Activated naive CD8-positive, alpha-beta T cell treated with anti-CD3 and anti-CD28 coated beads for 36 hours (primary cell): ENCODE data around the gene PHF3. TPM values are rescaled to one million over a fixed set of nuclear protein-coding genes. Genes with fewer than 3 reads are reported as not detected.

ENCODE experiments used
- DNase-seq: peaks from one replicate; pipeline ENCODE4 v3.0.0; 2021
- H3K27ac Mint-ChIP-seq: one replicate; pipeline ENCODE4 v1.8.0; 2022; ENCODE audit warnings: mild to moderate bottlenecking, moderate library complexity, mixed read lengths
- H3K27me3 Mint-ChIP-seq: one replicate; pipeline ENCODE4 v1.8.0; 2022; ENCODE audit warnings: mild to moderate bottlenecking, mixed read lengths
- H3K36me3 Mint-ChIP-seq: one replicate; pipeline ENCODE4 v1.8.0; 2021; ENCODE audit warnings: mild to moderate bottlenecking, mixed read lengths
- H3K4me1 Mint-ChIP-seq: one replicate; pipeline ENCODE4 v1.8.0; 2021; ENCODE audit warnings: mixed read lengths
- H3K4me3 Mint-ChIP-seq: one replicate; pipeline ENCODE4 v1.8.0; 2022; ENCODE audit warnings: mild to moderate bottlenecking, moderate library complexity, mixed read lengths
- H3K9me3 Mint-ChIP-seq: one replicate; pipeline ENCODE4 v1.8.0; 2022; ENCODE audit warnings: mixed read lengths
- total RNA-seq, 2 experiments: library from RNA; stranded (reverse); gene quantifications; one replicate each; pipeline ENCODE4 v1.2.3, GENCODE V29; 2021

PHF3 gene
- total RNA-seq, 2 experiments from 2014 or later = 46.2 to 48.5 TPM

GRCh38 chr6:63635215-63635587, 401 bp upstream of the PHF3 start:
- peaks cover 5% of the 10 kb centered on the region for H3K36me3 Mint-ChIP-seq
- H3K27me3 Mint-ChIP-seq = no peaks in the 10 kb centered on the region
- peak overlapping the region; percentile 88 for H3K27ac Mint-ChIP-seq
- no peaks in the 10 kb centered on the region for H3K9me3 Mint-ChIP-seq
- peaks cover 33% of the 10 kb centered on the region for H3K4me1 Mint-ChIP-seq
- no peak for DNase-seq
- peak overlapping the region; percentile 81 for H3K4me3 Mint-ChIP-seq

GRCh38 chr6:63636518-63637021, 968 bp downstream of the PHF3 start:
- Mint-ChIP-seq H3K27me3 (no peaks in the 10 kb centered on the region), H3K4me1 (peaks cover 44% of the 10 kb centered on the region), H3K4me3 (peak overlapping the region; percentile 92), H3K36me3 (peaks cover 12% of the 10 kb centered on the region), H3K9me3 (no peaks in the 10 kb centered on the region), H3K27ac (peak overlapping the region; percentile 94)
- peak; percentile 54 for DNase-seq

GRCh38 chr6:63637865-63638445, 2.4 kb downstream of the PHF3 start:
- H3K27ac Mint-ChIP-seq = no peak overlapping the region

GRCh38 chr6:63640062-63640461, 4.5 kb downstream of the PHF3 start:
- Mint-ChIP-seq H3K4me3 (no peak overlapping the region), H3K27me3 (no peaks in the 10 kb centered on the region), H3K27ac (no peak overlapping the region), H3K36me3 (peaks cover 15% of the 10 kb centered on the region), H3K4me1 (peaks cover 61% of the 10 kb centered on the region), H3K9me3 (no peaks in the 10 kb centered on the region)
- DNase-seq = no peak

More at GRCh38 chr6:63637865-63638445, 2.4 kb downstream of the PHF3 start:
- no peak for DNase-seq
- no peaks in the 10 kb centered on the region for H3K27me3 Mint-ChIP-seq
- peaks cover 15% of the 10 kb centered on the region for H3K36me3 Mint-ChIP-seq
- H3K4me3 Mint-ChIP-seq = peak overlapping the region; percentile 92
- H3K9me3 Mint-ChIP-seq = no peaks in the 10 kb centered on the region
- H3K4me1 Mint-ChIP-seq = peaks cover 51% of the 10 kb centered on the region

- no peaks in the 10 kb centered on the region for H3K9me3 Mint-ChIP-seq
- no peak overlapping the region for H3K27ac Mint-ChIP-seq
- H3K4me1 Mint-ChIP-seq = peaks cover 61% of the 10 kb centered on the region
- no peaks in the 10 kb centered on the region for H3K27me3 Mint-ChIP-seq
- peaks cover 10% of the 10 kb centered on the region for H3K36me3 Mint-ChIP-seq
- DNase-seq = no peak
- no peak overlapping the region for H3K4me3 Mint-ChIP-seq
Measured at GRCh38 chr6:63643862-63644261, 8.3 kb downstream of the PHF3 start.

GRCh38 chr6:63644668-63645326, 9.2 kb downstream of the PHF3 start:
- no peak overlapping the region for H3K4me3 Mint-ChIP-seq
- DNase-seq = no peak
- H3K4me1 Mint-ChIP-seq = peaks cover 56% of the 10 kb centered on the region

GRCh38 chr6:63649269-63649668, 13.7 kb downstream of the PHF3 start:
- peaks cover 8% of the 10 kb centered on the region for H3K9me3 Mint-ChIP-seq
- H3K36me3 Mint-ChIP-seq = peaks cover 30% of the 10 kb centered on the region
- H3K27me3 Mint-ChIP-seq = no peaks in the 10 kb centered on the region
- H3K4me3 Mint-ChIP-seq = no peak overlapping the region
- no peak for DNase-seq
- H3K27ac Mint-ChIP-seq = no peak overlapping the region
- peaks cover 57% of the 10 kb centered on the region for H3K4me1 Mint-ChIP-seq

More at GRCh38 chr6:63644668-63645326, 9.2 kb downstream of the PHF3 start:
- no peak overlapping the region for H3K27ac Mint-ChIP-seq
- H3K36me3 Mint-ChIP-seq = peaks cover 10% of the 10 kb centered on the region
- no peaks in the 10 kb centered on the region for H3K9me3 Mint-ChIP-seq
- no peaks in the 10 kb centered on the region for H3K27me3 Mint-ChIP-seq

GRCh38 chr6:63649847-63650265, 14.3 kb downstream of the PHF3 start:
- H3K9me3 Mint-ChIP-seq = peaks cover 8% of the 10 kb centered on the region
- H3K27ac Mint-ChIP-seq = no peak overlapping the region
- peaks cover 52% of the 10 kb centered on the region for H3K4me1 Mint-ChIP-seq
- H3K4me3 Mint-ChIP-seq = no peak overlapping the region
- H3K36me3 Mint-ChIP-seq = peaks cover 33% of the 10 kb centered on the region
- no peaks in the 10 kb centered on the region for H3K27me3 Mint-ChIP-seq
- DNase-seq = no peak

GRCh38 chr6:63652980-63653379, 17.4 kb downstream of the PHF3 start:
- Mint-ChIP-seq H3K4me3 (no peak overlapping the region), H3K27me3 (no peaks in the 10 kb centered on the region), H3K4me1 (peaks cover 62% of the 10 kb centered on the region), H3K27ac (no peak overlapping the region), H3K36me3 (peaks cover 33% of the 10 kb centered on the region), H3K9me3 (peaks cover 8% of the 10 kb centered on the region)
- DNase-seq = no peak

- no peaks in the 10 kb centered on the region for H3K27me3 Mint-ChIP-seq
- H3K4me3 Mint-ChIP-seq = no peak overlapping the region
- H3K36me3 Mint-ChIP-seq = peaks cover 14% of the 10 kb centered on the region
- no peak overlapping the region for H3K27ac Mint-ChIP-seq
- no peaks in the 10 kb centered on the region for H3K9me3 Mint-ChIP-seq
- peaks cover 71% of the 10 kb centered on the region for H3K4me1 Mint-ChIP-seq
- no peak for DNase-seq
Measured at GRCh38 chr6:63660757-63661156, 25.2 kb downstream of the PHF3 start.

GRCh38 chr6:63661769-63662168, 26.2 kb downstream of the PHF3 start:
- no peak overlapping the region for H3K27ac Mint-ChIP-seq
- no peaks in the 10 kb centered on the region for H3K27me3 Mint-ChIP-seq
- peaks cover 14% of the 10 kb centered on the region for H3K36me3 Mint-ChIP-seq
- no peak overlapping the region for H3K4me3 Mint-ChIP-seq
- DNase-seq = no peak
- peaks cover 67% of the 10 kb centered on the region for H3K4me1 Mint-ChIP-seq
- no peaks in the 10 kb centered on the region for H3K9me3 Mint-ChIP-seq

GRCh38 chr6:63663147-63663955, 27.7 kb downstream of the PHF3 start:
- H3K27ac Mint-ChIP-seq = no peak overlapping the region
- H3K27me3 Mint-ChIP-seq = no peaks in the 10 kb centered on the region
- H3K4me1 Mint-ChIP-seq = peaks cover 63% of the 10 kb centered on the region
- H3K9me3 Mint-ChIP-seq = no peaks in the 10 kb centered on the region
- no peak overlapping the region for H3K4me3 Mint-ChIP-seq
- no peak for DNase-seq
- H3K36me3 Mint-ChIP-seq = peaks cover 13% of the 10 kb centered on the region

- Mint-ChIP-seq H3K27ac (no peak overlapping the region), H3K4me3 (no peak overlapping the region), H3K36me3 (peaks cover 11% of the 10 kb centered on the region), H3K27me3 (no peaks in the 10 kb centered on the region), H3K4me1 (peaks cover 62% of the 10 kb centered on the region), H3K9me3 (no peaks in the 10 kb centered on the region)
- no peak for DNase-seq
Measured at GRCh38 chr6:63663956-63664281, 28.3 kb downstream of the PHF3 start.

GRCh38 chr6:63671098-63671754, 35.6 kb downstream of the PHF3 start:
- Mint-ChIP-seq H3K27ac (no peak overlapping the region), H3K4me3 (no peak overlapping the region), H3K36me3 (peaks cover 19% of the 10 kb centered on the region), H3K27me3 (no peaks in the 10 kb centered on the region), H3K4me1 (peaks cover 36% of the 10 kb centered on the region), H3K9me3 (no peaks in the 10 kb centered on the region)
- DNase-seq = no peak

- no peaks in the 10 kb centered on the region for H3K9me3 Mint-ChIP-seq
- no peak overlapping the region for H3K4me3 Mint-ChIP-seq
- H3K4me1 Mint-ChIP-seq = peaks cover 27% of the 10 kb centered on the region
- peaks cover 19% of the 10 kb centered on the region for H3K36me3 Mint-ChIP-seq
- no peaks in the 10 kb centered on the region for H3K27me3 Mint-ChIP-seq
- no peak for DNase-seq
- no peak overlapping the region for H3K27ac Mint-ChIP-seq
Measured at GRCh38 chr6:63672582-63673129, 37.1 kb downstream of the PHF3 start.
